ENCODE measurements around the gene RAB10. TPM values are rescaled to one million over a fixed set of nuclear protein-coding genes. Genes with fewer than 3 reads are reported as not detected.

Gene RAB10
- total and polyA plus RNA-seq, 2 experiments from 2014 or later, result 102 to 143 TPM

GRCh38 chr2:26073830-26074229 is 39.9 kb downstream of the RAB10 start (continued):
- TF ChIP-seq ETS1 (IDR thresholded peaks at IDR 0.05), result no peak
- no peak for TF ChIP-seq CTCF (conservative IDR thresholded peaks at IDR 0.05; ENCODE audit: low read depth in 2 of 2)
- TF ChIP-seq EZH2phosphoT487 (IDR thresholded peaks at IDR 0.05; ENCODE audit: unreplicated experiment), result no peak
- TF ChIP-seq ZNF114 (CRISPR knock-in tag; IDR thresholded peaks at IDR 0.05), result no peak

GRCh38 chr2:26074676-26075075 is 40.8 kb downstream of the RAB10 start:
- H3K9me2 ChIP-seq (ENCODE audit: insufficient read depth), result no peaks in the 10 kb centered on the region
- H3K4me3 ChIP-seq, result no peak overlapping the region
- Mint-ChIP-seq H3K4me1 (peaks cover 38% of the 10 kb centered on the region), H3K27me3 (ENCODE audit: insufficient read depth, low read depth, poor library complexity) (peaks cover 4% of the 10 kb centered on the region), H3K4me3 (no peak overlapping the region), H3K27ac (peak overlapping the region; percentile 3; the same call in 1 of the 2 replicates), H3K36me3 (ENCODE audit: low read depth) (peaks cover 21% of the 10 kb centered on the region), H3K9me3 (peaks cover 13% of the 10 kb centered on the region)
- no peaks in the 10 kb centered on the region for H3F3A ChIP-seq (replicated peaks; ENCODE audit: low read depth)
- H3K4me2 ChIP-seq, result no peak overlapping the region
- DNase-seq (ENCODE audit: low spot score) (no peak), ATAC-seq (no peak)
- H3K79me2 ChIP-seq (replicated peaks; ENCODE audit: insufficient read depth), result peaks cover 100% of the 10 kb centered on the region
- peaks cover 8% of the 10 kb centered on the region for H4K20me1 ChIP-seq (replicated peaks; ENCODE audit: insufficient read depth)
- peaks cover 27% of the 10 kb centered on the region for H3K4me1 ChIP-seq (ENCODE audit: insufficient read depth)
- no peak overlapping the region for H2AFZ ChIP-seq
- H3K27me3 ChIP-seq (ENCODE audit: insufficient read depth), result no peaks in the 10 kb centered on the region
- H3K36me3 ChIP-seq (ENCODE audit: insufficient read depth), result no peaks in the 10 kb centered on the region
- H3K27ac ChIP-seq (ENCODE audit: low read depth), result no peak overlapping the region
- TF ChIP-seq NANOG (IDR thresholded peaks at IDR 0.05; ENCODE audit: borderline replicate concordance), result no peak
- TF ChIP-seq ZNF331 (CRISPR knock-in tag; IDR thresholded peaks at IDR 0.05; ENCODE audit: low read depth), result no peak
- TF ChIP-seq REST (IDR thresholded peaks at IDR 0.05; ENCODE audit: unreplicated experiment), result no peak
- TF ChIP-seq POLR2AphosphoS5 (IDR thresholded peaks at IDR 0.05; ENCODE audit: low read depth), result no peak
- TF ChIP-seq CREB1 (CRISPR knock-in tag; IDR thresholded peaks at IDR 0.05; ENCODE audit: low read depth), result no peak
- no peak for TF ChIP-seq CTCF (conservative IDR thresholded peaks at IDR 0.05; ENCODE audit: low read depth in 2 of 2)
- no peak for TF ChIP-seq JUNB (IDR thresholded peaks at IDR 0.05; ENCODE audit: unreplicated experiment)
- no peak for TF ChIP-seq ZNF462 (CRISPR knock-in tag; IDR thresholded peaks at IDR 0.05)

All from GM23338 (cell line).